NT2/D1 (cell line): Measurements from ENCODE around the gene ATP2A2.

Source experiments
- DNase-seq: peaks from one replicate; pipeline ENCODE4 v3.0.0-alpha.2; 2011; ENCODE audit warnings: low read depth, low spot score
- H3K27me3 ChIP-seq: 2 replicates; pipeline ENCODE4 v1.6.0; 2011; ENCODE audit warnings: mild to moderate bottlenecking; ENCODE audit not compliant: insufficient read length, insufficient read depth
- H3K36me3 ChIP-seq: 2 replicates; pipeline ENCODE4 v1.6.1; 2011; ENCODE audit warnings: mild to moderate bottlenecking, low read length, mixed read lengths; ENCODE audit not compliant: insufficient read depth, insufficient read length
- H3K4me1 ChIP-seq: 2 replicates; pipeline ENCODE4 v1.5.1; 2011; ENCODE audit not compliant: insufficient read depth, insufficient read length
- H3K4me3 ChIP-seq: 2 replicates; pipeline ENCODE4 v1.5.1; 2011; ENCODE audit warnings: low read depth; ENCODE audit not compliant: insufficient read length
- H3K9ac ChIP-seq: 2 replicates; pipeline ENCODE4 v1.6.0; 2011; ENCODE audit warnings: low read depth; ENCODE audit not compliant: insufficient read length
- H3K9me3 ChIP-seq: 2 replicates; pipeline ENCODE4 v1.5.1; 2011; ENCODE audit warnings: mild to moderate bottlenecking, low read length; ENCODE audit not compliant: insufficient read depth
- SUZ12 ChIP-seq: IDR thresholded peaks from 2 replicates; pipeline ENCODE4 v1.6.1; 2011; ENCODE audit not compliant: insufficient read length, insufficient read depth; ENCODE audit errors: extremely low read depth
- YY1 ChIP-seq: IDR thresholded peaks from 2 replicates; pipeline ENCODE4 v1.6.1; 2011; ENCODE audit not compliant: insufficient read length, insufficient read depth
- ZNF274 ChIP-seq: IDR thresholded peaks from 2 replicates; pipeline ENCODE4 v1.6.1; 2011; ENCODE audit warnings: mild to moderate bottlenecking, low read depth, low read length

The ATP2A2 gene

DNA sequence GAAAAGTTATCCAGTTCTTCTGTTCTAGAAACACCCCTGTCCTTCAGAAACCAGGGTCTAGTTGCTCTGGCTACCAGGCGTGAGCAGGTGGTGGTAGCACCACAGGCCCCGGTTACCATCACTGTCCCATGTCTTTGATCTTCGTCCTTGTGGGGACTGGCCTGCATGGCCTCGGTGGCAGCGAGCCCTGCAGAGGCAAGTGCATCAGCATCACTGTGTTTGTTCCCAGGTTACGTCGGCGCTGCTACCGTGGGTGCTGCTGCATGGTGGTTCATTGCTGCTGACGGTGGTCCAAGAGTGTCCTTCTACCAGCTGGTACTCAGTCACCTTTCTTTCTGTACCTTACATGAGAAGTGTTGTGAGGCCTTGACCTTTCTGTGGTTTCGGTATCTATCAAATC, 63.6 kb downstream of the ATP2A2 start:
- TF ChIP-seq YY1 = no peak
- TF ChIP-seq ZNF274 = no peak
- TF ChIP-seq SUZ12 = no peak
- Histone ChIP-seq H3K4me3 (no peak overlapping the region), H3K27me3 (no peaks in the 10 kb centered on the region), H3K4me1 (peaks cover 3% of the 10 kb centered on the region), H3K9me3 (no peaks in the 10 kb centered on the region), H3K9ac (no peak overlapping the region), H3K36me3 (peaks cover 92% of the 10 kb centered on the region)
- DNase-seq = no peak

DNA sequence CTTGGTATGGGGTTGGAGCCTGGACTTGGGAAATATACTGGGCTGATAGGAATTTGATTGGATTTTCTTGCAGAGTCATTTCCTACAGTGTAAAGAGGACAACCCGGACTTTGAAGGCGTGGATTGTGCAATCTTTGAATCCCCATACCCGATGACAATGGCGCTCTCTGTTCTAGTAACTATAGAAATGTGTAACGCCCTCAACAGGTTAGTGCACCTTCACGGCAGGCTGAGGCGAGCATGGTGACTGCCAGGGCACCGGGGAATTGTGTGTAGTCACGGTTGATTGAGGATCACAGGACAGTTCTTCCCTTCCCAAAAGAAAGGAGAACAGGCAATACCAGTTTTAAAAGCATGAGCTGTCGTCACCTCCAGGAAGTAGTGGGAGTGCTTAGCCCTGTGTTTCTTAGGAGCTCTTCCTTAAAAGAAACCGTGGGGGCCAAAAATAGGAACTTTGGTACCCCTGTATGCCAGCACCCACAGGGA, 64.2 kb downstream of the ATP2A2 start:
- H3K9ac ChIP-seq = no peak overlapping the region
- no peaks in the 10 kb centered on the region for H3K27me3 ChIP-seq
- no peak for TF ChIP-seq YY1
- no peak for DNase-seq
- H3K4me3 ChIP-seq = no peak overlapping the region
- H3K4me1 ChIP-seq = peaks cover 3% of the 10 kb centered on the region
- no peaks in the 10 kb centered on the region for H3K9me3 ChIP-seq
- peaks cover 95% of the 10 kb centered on the region for H3K36me3 ChIP-seq

- TF ChIP-seq SUZ12 = no peak
- no peak for TF ChIP-seq ZNF274
- Histone ChIP-seq H3K4me1 (peaks cover 3% of the 10 kb centered on the region), H3K27me3 (no peaks in the 10 kb centered on the region), H3K9ac (no peak overlapping the region), H3K9me3 (no peaks in the 10 kb centered on the region), H3K4me3 (no peak overlapping the region), H3K36me3 (peaks cover 95% of the 10 kb centered on the region)
- no peak for DNase-seq
Observed at GRCh38 chr12:110345963-110346362, 64.9 kb downstream of the ATP2A2 start.

- H3K4me1 ChIP-seq = peaks cover 3% of the 10 kb centered on the region
- no peak overlapping the region for H3K9ac ChIP-seq
- H3K9me3 ChIP-seq = no peaks in the 10 kb centered on the region
- no peak overlapping the region for H3K4me3 ChIP-seq
- peaks cover 82% of the 10 kb centered on the region for H3K36me3 ChIP-seq
- TF ChIP-seq YY1 (no peak), ZNF274 (no peak), SUZ12 (no peak)
- no peak for DNase-seq
- no peaks in the 10 kb centered on the region for H3K27me3 ChIP-seq
Observed at GRCh38 chr12:110347767-110348166, 66.7 kb downstream of the ATP2A2 start.

DNA sequence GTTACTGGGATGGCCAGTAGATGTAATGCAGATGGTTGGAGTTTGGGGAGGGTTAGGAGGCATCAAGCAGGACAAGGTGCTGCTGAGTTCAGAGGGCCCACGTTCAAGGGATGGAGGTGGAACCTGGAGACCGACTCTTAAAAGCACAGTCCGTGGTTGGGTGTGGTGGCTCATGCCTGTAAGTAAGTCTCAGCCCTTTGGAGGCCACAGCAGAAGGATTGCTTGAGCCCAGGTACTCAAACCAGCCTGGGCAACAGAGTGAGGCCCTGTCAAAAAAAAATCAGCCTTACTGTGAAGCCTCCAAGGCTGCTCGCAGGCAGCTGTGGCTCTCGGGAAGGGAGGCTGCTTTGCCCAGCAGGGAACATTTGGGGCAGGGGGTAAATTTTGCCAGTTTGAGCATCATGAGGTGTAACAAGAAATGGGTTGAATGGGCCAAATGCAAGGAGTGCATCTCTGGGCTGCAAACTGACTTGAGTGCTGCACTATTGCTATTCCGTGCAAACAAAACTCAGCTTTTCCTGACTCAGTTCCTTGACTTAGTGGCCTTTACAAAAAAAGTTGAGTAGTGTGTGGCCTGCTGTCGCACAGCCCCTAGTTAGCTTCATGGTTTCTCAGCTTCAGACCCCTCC, 67.5 kb downstream of the ATP2A2 start:
- H3K9ac ChIP-seq = no peak overlapping the region
- H3K4me1 ChIP-seq = peaks cover 3% of the 10 kb centered on the region
- DNase-seq = no peak
- H3K4me3 ChIP-seq = no peak overlapping the region
- TF ChIP-seq YY1 (no peak), ZNF274 (no peak), SUZ12 (no peak)
- H3K9me3 ChIP-seq = no peaks in the 10 kb centered on the region
- peaks cover 75% of the 10 kb centered on the region for H3K36me3 ChIP-seq
- no peaks in the 10 kb centered on the region for H3K27me3 ChIP-seq

DNA sequence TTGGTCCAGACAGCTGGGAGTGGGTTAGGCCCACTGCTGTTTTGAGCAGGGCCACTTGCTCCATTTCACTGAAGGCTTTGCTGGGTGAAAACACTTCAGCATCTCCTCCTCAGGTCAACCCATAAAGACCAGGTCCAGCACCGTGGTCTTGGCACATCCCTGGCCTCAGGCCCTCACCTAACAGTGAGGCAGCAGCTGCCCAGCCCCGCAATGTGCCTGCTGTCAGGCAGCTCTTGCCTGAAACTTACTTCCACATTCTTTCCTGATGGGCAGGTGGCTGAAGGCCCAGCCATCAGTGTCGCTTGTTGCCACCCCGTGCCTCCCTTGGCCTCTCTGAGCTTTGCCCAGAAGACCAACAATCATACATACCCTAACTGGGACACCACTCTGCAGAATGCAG, 68.0 kb downstream of the ATP2A2 start:
- peaks cover 69% of the 10 kb centered on the region for H3K36me3 ChIP-seq
- peaks cover 3% of the 10 kb centered on the region for H3K4me1 ChIP-seq
- no peak for DNase-seq
- TF ChIP-seq ZNF274 (no peak), YY1 (no peak), SUZ12 (no peak)
- H3K27me3 ChIP-seq = no peaks in the 10 kb centered on the region
- H3K9me3 ChIP-seq = no peaks in the 10 kb centered on the region
- H3K4me3 ChIP-seq = no peak overlapping the region
- H3K9ac ChIP-seq = no peak overlapping the region

DNA sequence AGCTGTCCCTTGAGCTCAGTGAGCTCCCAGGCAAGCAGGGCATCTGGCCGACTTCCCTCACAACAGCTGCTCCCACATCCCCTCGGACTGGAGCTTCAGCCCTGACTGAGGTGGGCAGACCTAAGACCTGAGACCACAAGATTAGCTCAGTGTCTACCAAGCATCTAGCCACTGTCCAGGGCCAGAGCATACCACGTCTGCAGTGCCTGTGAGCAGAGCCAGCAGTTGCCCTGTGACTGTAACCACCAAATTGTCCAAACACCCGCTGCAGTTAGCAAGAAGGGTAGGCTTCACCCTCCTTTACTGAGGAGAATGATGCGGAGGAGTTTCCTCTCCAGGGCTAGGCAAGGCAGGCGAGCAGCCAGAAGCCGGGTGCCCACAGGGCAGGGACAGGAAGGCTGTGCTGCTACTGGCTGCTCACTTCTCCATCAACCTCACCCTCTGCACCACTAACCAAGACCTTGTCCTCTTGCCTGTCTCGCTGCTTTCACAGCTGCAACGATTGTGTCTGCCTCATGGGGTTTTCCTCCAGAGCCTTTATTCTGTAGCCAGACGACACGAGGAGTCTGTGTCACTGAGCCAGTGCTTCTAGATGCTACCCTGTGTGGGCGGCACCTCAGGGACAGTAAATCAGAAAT, 68.6 kb downstream of the ATP2A2 start:
- peaks cover 3% of the 10 kb centered on the region for H3K4me1 ChIP-seq

More for the DNA sequence above, 68.6 kb downstream of the ATP2A2 start:
- no peak for DNase-seq
- Histone ChIP-seq H3K9me3 (no peaks in the 10 kb centered on the region), H3K4me3 (no peak overlapping the region), H3K27me3 (no peaks in the 10 kb centered on the region), H3K9ac (no peak overlapping the region), H3K36me3 (peaks cover 64% of the 10 kb centered on the region)
- TF ChIP-seq SUZ12 (no peak), YY1 (no peak), ZNF274 (no peak)
